ENCODE data around the gene CLRN2.

GRCh38 chr4:17511051-17511450 is 3.9 kb upstream of the CLRN2 start:
- no peak for TF ChIP-seq CTCF (IDR thresholded peaks at IDR 0.05 in 8 of 11, conservative IDR thresholded peaks at IDR 0.05 in 3 of 11)
- TF ChIP-seq POLR2AphosphoS5 (IDR thresholded peaks at IDR 0.05), result no peak

All from spleen (tissue), 7 donors.